ENCODE results near the gene SYNPO2.

DNA sequence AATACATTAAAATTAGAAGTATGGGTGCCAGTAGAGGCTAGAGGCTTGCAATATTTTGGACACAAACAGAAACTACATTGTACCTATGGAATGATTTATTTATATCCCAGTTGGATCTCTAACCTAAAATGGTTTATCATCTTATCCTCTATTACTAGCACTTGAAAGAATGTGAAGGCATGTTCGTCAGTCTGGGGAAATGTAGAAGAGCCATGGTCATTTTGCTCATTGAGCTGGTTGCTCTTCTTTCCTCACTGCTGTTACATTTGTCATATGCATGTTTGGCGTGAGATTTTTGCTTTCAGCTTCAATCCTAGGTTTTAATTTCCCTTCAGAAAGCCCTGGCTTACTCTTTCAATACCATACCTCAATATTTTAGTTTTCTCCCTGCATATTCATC, 164.6 kb downstream of the SYNPO2 start:
- TF ChIP-seq EZH2 (IDR thresholded peaks at IDR 0.05; ENCODE audit: low read depth): no peak
- TF ChIP-seq, protein P1, sequence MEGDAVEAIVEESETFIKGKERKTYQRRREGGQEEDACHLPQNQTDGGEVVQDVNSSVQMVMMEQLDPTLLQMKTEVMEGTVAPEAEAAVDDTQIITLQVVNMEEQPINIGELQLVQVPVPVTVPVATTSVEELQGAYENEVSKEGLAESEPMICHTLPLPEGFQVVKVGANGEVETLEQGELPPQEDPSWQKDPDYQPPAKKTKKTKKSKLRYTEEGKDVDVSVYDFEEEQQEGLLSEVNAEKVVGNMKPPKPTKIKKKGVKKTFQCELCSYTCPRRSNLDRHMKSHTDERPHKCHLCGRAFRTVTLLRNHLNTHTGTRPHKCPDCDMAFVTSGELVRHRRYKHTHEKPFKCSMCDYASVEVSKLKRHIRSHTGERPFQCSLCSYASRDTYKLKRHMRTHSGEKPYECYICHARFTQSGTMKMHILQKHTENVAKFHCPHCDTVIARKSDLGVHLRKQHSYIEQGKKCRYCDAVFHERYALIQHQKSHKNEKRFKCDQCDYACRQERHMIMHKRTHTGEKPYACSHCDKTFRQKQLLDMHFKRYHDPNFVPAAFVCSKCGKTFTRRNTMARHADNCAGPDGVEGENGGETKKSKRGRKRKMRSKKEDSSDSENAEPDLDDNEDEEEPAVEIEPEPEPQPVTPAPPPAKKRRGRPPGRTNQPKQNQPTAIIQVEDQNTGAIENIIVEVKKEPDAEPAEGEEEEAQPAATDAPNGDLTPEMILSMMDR (conservative IDR thresholded peaks at IDR 0.05): no peak

All from PC-9 (cell line).